Liver (tissue), 9 donors: ENCODE results near the gene DCDC2C. TPM values are rescaled to one million over a fixed set of nuclear protein-coding genes. Genes with fewer than 3 reads are reported as not detected.

ENCODE experiments used
- DNase-seq: peaks from one replicate; pipeline ENCODE4 v3.0.0-alpha.2; 2017; ENCODE audit warnings: low spot score
- H3K27ac ChIP-seq, 2 donors: one replicate each; pipeline ENCODE4 v1.7.0; 2013; ENCODE audit warnings: inconsistent platforms in 2 of 2, low read length in 2 of 2, control low read depth in 1 of 2, low read depth in 1 of 2, mild to moderate bottlenecking in 1 of 2
- H3K27me3 ChIP-seq, 4 donors: one replicate each; pipeline versions ENCODE4 v1.6.1 to v1.7.0; 2013; ENCODE audit warnings: low read length in 3 of 4, inconsistent platforms in 1 of 4, mild to moderate bottlenecking in 1 of 4, moderate library complexity in 1 of 4; ENCODE audit not compliant: control insufficient read depth in 4 of 4, insufficient read depth in 4 of 4
- H3K36me3 ChIP-seq, 4 donors: one replicate each; pipeline versions ENCODE4 v1.6.1 to v1.7.0; 2013; ENCODE audit warnings: low read length in 3 of 4, mild to moderate bottlenecking in 3 of 4, low read depth in 1 of 4, moderate library complexity in 1 of 4; ENCODE audit not compliant: control insufficient read depth in 4 of 4, insufficient read depth in 3 of 4
- H3K4me1 ChIP-seq, 4 donors: one replicate each; pipeline versions ENCODE4 v1.6.1 to v1.7.0; 2013; ENCODE audit warnings: low read length in 3 of 4, mild to moderate bottlenecking in 3 of 4, moderate library complexity in 1 of 4; ENCODE audit not compliant: control insufficient read depth in 4 of 4, insufficient read depth in 4 of 4
- H3K4me3 ChIP-seq, 3 donors: one replicate each; pipeline versions ENCODE4 v1.6.1 to v1.7.0; 2013; ENCODE audit warnings: low read length in 3 of 3, control low read depth in 1 of 3, low read depth in 1 of 3, mild to moderate bottlenecking in 1 of 3
- H3K9ac ChIP-seq, 2 donors: one replicate each; pipeline ENCODE4 v1.7.0; 2013; ENCODE audit warnings: low read length in 2 of 2, mild to moderate bottlenecking in 2 of 2, moderate library complexity in 2 of 2, control low read depth in 1 of 2, low read depth in 1 of 2
- H3K9me3 ChIP-seq, 4 donors: one replicate each; pipeline versions ENCODE4 v1.6.1 to v1.7.0; 2013; ENCODE audit warnings: low read length in 3 of 4; ENCODE audit not compliant: control insufficient read depth in 4 of 4
- ATF3 ChIP-seq: IDR thresholded peaks from 2 replicates; pipeline ENCODE4 v1.6.1; 2016; ENCODE audit warnings: antibody characterized with exemption
- CTCF ChIP-seq: fragments of 150-350 bp; IDR thresholded peaks from 2 replicates; pipeline ENCODE4 v1.5.1; 2017; ENCODE audit warnings: improper control_type of control experiment, low read depth, low read length; ENCODE audit not compliant: missing input control
- EGR1 ChIP-seq, 2 donors: IDR thresholded peaks; 2 replicates each; pipeline ENCODE4 v1.6.1; 2016 to 2018; ENCODE audit warnings: antibody characterized with exemption in 2 of 2, low read depth in 2 of 2
- FOXA1 ChIP-seq: IDR thresholded peaks from 2 replicates; pipeline ENCODE4 v1.6.1; 2016; ENCODE audit warnings: antibody characterized with exemption
- FOXA2 ChIP-seq: IDR thresholded peaks from 2 replicates; pipeline ENCODE4 v1.6.1; 2016; ENCODE audit warnings: antibody characterized with exemption
- GABPA ChIP-seq, 2 donors: IDR thresholded peaks in 1 of 2; conservative IDR thresholded peaks in 1 of 2; 2 replicates each; pipeline ENCODE4 v1.6.1; 2016; ENCODE audit warnings: antibody characterized with exemption in 2 of 2, mild to moderate bottlenecking in 1 of 2, moderate library complexity in 1 of 2
- HNF4A ChIP-seq, 2 donors: conservative IDR thresholded peaks; 2 replicates each; pipeline ENCODE4 v1.6.1; 2016; ENCODE audit warnings: antibody characterized with exemption in 2 of 2, mild to moderate bottlenecking in 2 of 2
- HNF4G ChIP-seq: IDR thresholded peaks from 2 replicates; pipeline ENCODE4 v1.6.1; 2016; ENCODE audit warnings: antibody characterized with exemption
- JUND ChIP-seq, 2 donors: IDR thresholded peaks; 2 replicates each; pipeline ENCODE4 v1.6.1; 2016; ENCODE audit warnings: antibody characterized with exemption in 2 of 2
- MAX ChIP-seq: IDR thresholded peaks from 2 replicates; pipeline ENCODE4 v1.6.1; 2016; ENCODE audit warnings: antibody characterized with exemption
- NR2F2 ChIP-seq: IDR thresholded peaks from 2 replicates; pipeline ENCODE4 v1.6.1; 2016; ENCODE audit warnings: antibody characterized with exemption
- RAD21 ChIP-seq, 2 donors: IDR thresholded peaks; 2 replicates each; pipeline ENCODE4 v1.6.1; 2016; ENCODE audit warnings: antibody characterized with exemption in 2 of 2, mild to moderate bottlenecking in 2 of 2
- REST ChIP-seq: IDR thresholded peaks from 2 replicates; pipeline ENCODE4 v1.6.1; 2016; ENCODE audit warnings: antibody characterized with exemption, mild to moderate bottlenecking
- RXRA ChIP-seq, 2 donors: IDR thresholded peaks; 2 replicates each; pipeline ENCODE4 v1.6.1; 2017 to 2018; ENCODE audit warnings: antibody characterized with exemption in 2 of 2, mild to moderate bottlenecking in 1 of 2
- SP1 ChIP-seq: IDR thresholded peaks from 2 replicates; pipeline ENCODE4 v1.6.1; 2018; ENCODE audit warnings: antibody characterized with exemption, mild to moderate bottlenecking
- TAF1 ChIP-seq: conservative IDR thresholded peaks from 2 replicates; pipeline ENCODE4 v1.6.1; 2016; ENCODE audit warnings: antibody characterized with exemption, mild to moderate bottlenecking
- YY1 ChIP-seq: IDR thresholded peaks from 2 replicates; pipeline ENCODE4 v1.6.1; 2016; ENCODE audit warnings: antibody characterized with exemption, mild to moderate bottlenecking
- ZBTB33 ChIP-seq: IDR thresholded peaks from 2 replicates; pipeline ENCODE4 v1.6.1; 2016; ENCODE audit warnings: antibody characterized with exemption
- WGBS: extraction: QIAGEN DNeasy Blood & Tissue Kit; methylation state at CpG from one replicate; pipeline ENCODE4 v1.1.7; 2013; 5-methylcytosine and 5-hydroxymethylcytosine counted together
- polyA plus RNA-seq, 2 donors: library from polyadenylated mRNA; stranded (reverse) in 1 of 2; unstranded in 1 of 2; fragments of 200-250 nt in 1 of 2; fragments of >200 nt in 1 of 2; fragmentation: Nextera tagmentation in 1 of 2; extraction: Ambion mirVana in 1 of 2; gene quantifications; one replicate each; pipeline versions ENCODE4 v1.2.1 to v1.2.3, GENCODE V29; 2013 to 2015
- total RNA-seq, 2 donors: library from RNA; depleted of rRNA; stranded (reverse); fragments of >200 nt; gene quantifications; one replicate each; pipeline ENCODE4 v1.2.3, GENCODE V29; 2014
- donor health status: healthy.
- donor health status: healthy.
- donor health status: healthy.
- donor health status: healthy.
- donor health status: healthy.

Gene DCDC2C
- total and polyA plus RNA-seq, 4 donors, result not detected

GRCh38 chr2:3759331-3759730 lies 56.0 kb downstream of the DCDC2C start:
- Histone ChIP-seq H3K27ac (no peak overlapping the region), H3K4me1 (no peaks in the 10 kb centered on the region), H3K4me3 (no peak overlapping the region), H3K9me3 (peaks cover 0 to 2% (median 0%) of the 10 kb centered on the region in 4 donors), H3K36me3 (no peaks in the 10 kb centered on the region), H3K27me3 (no peaks in the 10 kb centered on the region), H3K9ac (no peak overlapping the region)
- no peak for TF ChIP-seq GABPA (IDR thresholded peaks at IDR 0.05 in 1 of 2, conservative IDR thresholded peaks at IDR 0.05 in 1 of 2)
- no peak for TF ChIP-seq REST
- no peak for TF ChIP-seq HNF4G
- TF ChIP-seq MAX, result no peak
- no peak for TF ChIP-seq ATF3
- no peak for TF ChIP-seq EGR1 (IDR thresholded peaks at IDR 0.05; ENCODE audit: low read depth in 2 of 2)
- TF ChIP-seq HNF4A (conservative IDR thresholded peaks at IDR 0.05), result no peak
- no peak for TF ChIP-seq SP1
- TF ChIP-seq FOXA2, result no peak
- TF ChIP-seq RAD21 (IDR thresholded peaks at IDR 0.05), result no peak
- TF ChIP-seq CTCF, result no peak
- TF ChIP-seq FOXA1, result no peak
- TF ChIP-seq ZBTB33, result no peak
- no peak for TF ChIP-seq YY1
- no peak for TF ChIP-seq JUND (IDR thresholded peaks at IDR 0.05)
- TF ChIP-seq NR2F2, result no peak
- TF ChIP-seq TAF1, result no peak
- no peak for TF ChIP-seq RXRA (IDR thresholded peaks at IDR 0.05)
- 55% methylated on average over 7 of the region's 7 CpGs for WGBS
- DNase-seq, result no peak

- H3K27ac ChIP-seq, result no peak overlapping the region
- peaks cover 0 to 2% (median 0%) of the 10 kb centered on the region in 4 donors for H3K9me3 ChIP-seq
- H3K27me3 ChIP-seq, result no peaks in the 10 kb centered on the region
- no peak for TF ChIP-seq CTCF
- TF ChIP-seq NR2F2, result no peak
- H3K4me1 ChIP-seq, result no peaks in the 10 kb centered on the region
- 47% methylated on average over 4 of the region's 4 CpGs for WGBS
- DNase-seq, result no peak
- no peak overlapping the region for H3K9ac ChIP-seq
- H3K4me3 ChIP-seq, result no peak overlapping the region
- H3K36me3 ChIP-seq, result no peaks in the 10 kb centered on the region
Observed at GRCh38 chr2:3759761-3760160, 56.4 kb downstream of the DCDC2C start.
